ENCODE measurements around the gene RAB5IF. TPM values are rescaled to one million over a fixed set of nuclear protein-coding genes. Genes with fewer than 3 reads are reported as not detected.
A peak's percentile ranks its signal among the peaks of the same experiment; 100 is the strongest.

RAB5IF gene
- total RNA-seq, 1 donor from 2014 or later, result 162 TPM

DNA sequence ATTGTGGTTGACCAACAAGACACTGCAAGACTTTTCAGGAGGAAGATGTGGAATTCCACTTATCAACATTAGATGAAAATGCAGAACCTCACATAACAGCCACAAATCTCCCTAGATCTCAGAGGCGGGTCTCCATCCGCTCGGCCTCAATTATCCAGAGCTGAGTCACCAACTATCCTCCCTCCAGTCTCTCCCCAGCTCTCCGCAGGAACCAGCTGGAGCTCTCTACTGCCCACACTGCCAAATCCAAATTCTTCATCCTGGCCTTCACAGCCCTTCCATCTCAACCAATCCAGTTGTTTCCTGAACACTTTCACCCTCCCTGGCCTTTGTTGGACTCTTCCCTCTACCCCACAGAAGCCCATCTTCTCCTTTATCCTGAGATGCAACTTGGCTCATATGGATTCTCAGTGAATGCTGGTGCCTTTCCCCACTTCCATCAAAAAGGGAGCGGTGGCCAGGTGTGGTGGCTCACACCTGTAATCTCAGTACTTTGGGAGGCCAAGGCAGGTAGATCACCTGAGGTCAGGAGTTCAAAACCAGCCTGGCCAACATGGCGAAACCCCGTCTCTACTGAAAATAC is 35.6 kb upstream of the RAB5IF start:
- H3K4me3 ChIP-seq (ENCODE audit: low read depth, low read length), result no peak overlapping the region
- H3K27me3 ChIP-seq (ENCODE audit: control insufficient read depth, insufficient read depth, low read length), result no peaks in the 10 kb centered on the region
- no peak for DNase-seq (ENCODE audit: low read depth)
- no peaks in the 10 kb centered on the region for H3K36me3 ChIP-seq (ENCODE audit: control insufficient read depth, insufficient read depth, low read length)
- TF ChIP-seq, protein P1, sequence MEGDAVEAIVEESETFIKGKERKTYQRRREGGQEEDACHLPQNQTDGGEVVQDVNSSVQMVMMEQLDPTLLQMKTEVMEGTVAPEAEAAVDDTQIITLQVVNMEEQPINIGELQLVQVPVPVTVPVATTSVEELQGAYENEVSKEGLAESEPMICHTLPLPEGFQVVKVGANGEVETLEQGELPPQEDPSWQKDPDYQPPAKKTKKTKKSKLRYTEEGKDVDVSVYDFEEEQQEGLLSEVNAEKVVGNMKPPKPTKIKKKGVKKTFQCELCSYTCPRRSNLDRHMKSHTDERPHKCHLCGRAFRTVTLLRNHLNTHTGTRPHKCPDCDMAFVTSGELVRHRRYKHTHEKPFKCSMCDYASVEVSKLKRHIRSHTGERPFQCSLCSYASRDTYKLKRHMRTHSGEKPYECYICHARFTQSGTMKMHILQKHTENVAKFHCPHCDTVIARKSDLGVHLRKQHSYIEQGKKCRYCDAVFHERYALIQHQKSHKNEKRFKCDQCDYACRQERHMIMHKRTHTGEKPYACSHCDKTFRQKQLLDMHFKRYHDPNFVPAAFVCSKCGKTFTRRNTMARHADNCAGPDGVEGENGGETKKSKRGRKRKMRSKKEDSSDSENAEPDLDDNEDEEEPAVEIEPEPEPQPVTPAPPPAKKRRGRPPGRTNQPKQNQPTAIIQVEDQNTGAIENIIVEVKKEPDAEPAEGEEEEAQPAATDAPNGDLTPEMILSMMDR (IDR thresholded peaks at IDR 0.05; ENCODE audit: insufficient read depth, low read length, poor library complexity, severe bottlenecking), result no peak

DNA sequence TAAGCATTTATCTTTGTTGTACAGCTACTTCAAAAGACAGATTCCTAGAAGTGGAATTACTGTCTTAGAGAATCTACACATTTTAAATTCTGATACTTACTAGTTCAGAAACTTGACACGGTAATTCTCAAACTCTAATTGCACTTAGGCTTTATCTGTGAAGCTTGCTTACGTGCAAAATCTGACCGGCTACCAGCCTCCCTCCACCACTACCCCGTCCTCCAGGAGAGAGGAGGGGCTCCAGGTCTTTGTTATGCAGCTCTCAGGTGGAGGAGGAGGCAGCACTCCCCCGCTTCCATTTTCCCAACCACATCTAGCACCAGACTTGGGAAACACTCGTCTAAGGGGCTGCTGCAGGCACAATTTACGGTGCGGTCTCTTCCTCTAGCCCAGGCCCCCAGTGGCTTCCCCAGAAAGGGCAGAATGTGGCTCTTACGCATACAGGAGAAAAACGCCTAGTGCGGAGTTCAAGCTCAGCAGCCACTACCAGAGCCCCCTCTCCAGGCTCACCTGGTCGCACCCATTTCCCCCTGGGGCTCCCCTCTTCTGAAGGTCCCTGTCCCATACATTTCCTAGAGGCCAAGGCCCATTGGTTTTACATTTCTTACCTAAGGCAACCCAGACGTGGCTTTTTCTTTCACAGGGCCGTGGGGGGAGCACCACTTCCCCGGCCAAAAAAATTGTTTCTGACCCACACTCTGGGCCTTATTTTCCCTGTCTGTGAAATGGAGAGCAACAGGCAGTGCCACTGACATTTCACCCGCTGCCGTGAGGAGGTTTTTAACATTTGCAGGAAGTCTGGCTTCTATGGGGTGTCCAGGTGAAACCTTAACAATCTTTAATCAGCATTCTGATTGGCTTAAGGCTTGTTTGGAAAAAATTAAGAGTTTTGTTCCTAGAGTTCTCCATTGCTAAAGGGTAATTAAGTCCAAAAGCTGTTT is 33.7 kb upstream of the RAB5IF start:
- Histone ChIP-seq H3K27me3 (ENCODE audit: control insufficient read depth, insufficient read depth, low read length) (no peaks in the 10 kb centered on the region), H3K4me3 (ENCODE audit: low read depth, low read length) (no peak overlapping the region), H3K36me3 (ENCODE audit: control insufficient read depth, insufficient read depth, low read length) (no peaks in the 10 kb centered on the region)
- TF ChIP-seq, protein P1 (IDR thresholded peaks at IDR 0.05; ENCODE audit: insufficient read depth, low read length, poor library complexity, severe bottlenecking), result no peak
- no peak for DNase-seq (ENCODE audit: low read depth)

DNA sequence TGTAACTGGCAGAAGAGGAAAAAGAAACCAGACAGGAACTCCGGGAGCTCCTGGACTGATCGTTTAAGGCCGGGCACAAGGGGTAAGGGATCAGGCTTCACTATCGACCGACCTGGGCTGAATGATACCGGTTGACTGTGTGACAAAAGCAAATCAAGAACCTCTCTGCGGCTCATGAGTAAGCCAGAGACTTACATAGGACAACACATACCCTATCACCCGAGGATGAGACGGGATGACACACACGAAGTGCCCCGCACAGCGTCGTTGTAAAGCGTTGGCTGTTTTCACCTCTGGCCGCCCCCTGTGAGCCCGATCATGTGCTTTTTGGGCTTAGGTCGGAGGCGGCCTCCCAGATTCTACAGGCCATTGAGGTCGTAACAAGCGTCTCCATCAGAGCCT is 32.9 kb upstream of the RAB5IF start:
- Histone ChIP-seq H3K36me3 (ENCODE audit: control insufficient read depth, insufficient read depth, low read length) (no peaks in the 10 kb centered on the region), H3K4me3 (ENCODE audit: low read depth, low read length) (peak overlapping the region; percentile 45), H3K27me3 (ENCODE audit: control insufficient read depth, insufficient read depth, low read length) (no peaks in the 10 kb centered on the region)
- TF ChIP-seq, protein P1 (IDR thresholded peaks at IDR 0.05; ENCODE audit: insufficient read depth, low read length, poor library complexity, severe bottlenecking), result no peak
- no peak for DNase-seq (ENCODE audit: low read depth)

DNA sequence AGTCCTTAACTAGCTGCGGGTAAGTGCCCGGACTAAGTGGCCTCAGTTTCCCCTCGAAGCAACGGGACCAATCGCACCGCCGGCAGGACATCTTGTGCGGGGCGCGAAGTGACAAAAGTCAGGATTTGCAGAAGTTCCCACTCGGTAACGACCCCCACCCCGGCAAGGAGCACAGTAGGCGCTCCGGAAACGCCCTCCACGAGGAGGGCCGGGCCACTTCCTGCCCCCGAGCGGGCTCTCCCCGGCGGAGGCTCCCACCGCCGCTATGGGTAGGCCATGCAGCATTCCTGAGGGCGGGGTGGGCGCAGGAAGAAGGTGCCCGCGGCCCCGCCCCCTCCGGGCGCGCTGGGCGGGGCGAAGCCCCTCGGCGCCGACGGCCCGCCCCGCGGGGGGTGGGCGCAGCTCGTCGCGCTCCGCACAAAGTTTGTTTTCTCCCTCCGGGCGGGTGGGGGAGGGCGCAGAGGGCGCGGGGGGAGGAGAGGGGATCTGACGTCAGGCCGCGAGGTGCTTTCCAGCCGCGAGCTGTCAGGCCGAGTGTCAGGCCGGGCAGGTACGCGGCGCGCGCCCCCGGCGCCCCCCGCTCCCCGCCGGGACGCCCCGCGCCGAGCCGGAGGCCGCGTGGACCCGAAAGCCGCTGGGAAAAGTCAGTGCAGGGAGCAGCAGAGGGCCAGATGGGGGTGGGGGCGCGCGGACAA is 32.3 kb upstream of the RAB5IF start, which contains the start of gene TGIF2:
Gene TGIF2 (plus strand): TSS at position 495 of the 695 bp plus-strand sequence. CDS start 5,178 bp downstream, outside the sequence.
- TF ChIP-seq, protein P1 (IDR thresholded peaks at IDR 0.05; ENCODE audit: insufficient read depth, low read length, poor library complexity, severe bottlenecking), result no peak
- Histone ChIP-seq H3K27me3 (ENCODE audit: control insufficient read depth, insufficient read depth, low read length) (no peaks in the 10 kb centered on the region), H3K4me3 (ENCODE audit: low read depth, low read length) (peak within 1 kb of the TSS; percentile 81), H3K36me3 (ENCODE audit: control insufficient read depth, insufficient read depth, low read length) (no peaks in the 10 kb centered on the region)
- no peak for DNase-seq (ENCODE audit: low read depth)

DNA sequence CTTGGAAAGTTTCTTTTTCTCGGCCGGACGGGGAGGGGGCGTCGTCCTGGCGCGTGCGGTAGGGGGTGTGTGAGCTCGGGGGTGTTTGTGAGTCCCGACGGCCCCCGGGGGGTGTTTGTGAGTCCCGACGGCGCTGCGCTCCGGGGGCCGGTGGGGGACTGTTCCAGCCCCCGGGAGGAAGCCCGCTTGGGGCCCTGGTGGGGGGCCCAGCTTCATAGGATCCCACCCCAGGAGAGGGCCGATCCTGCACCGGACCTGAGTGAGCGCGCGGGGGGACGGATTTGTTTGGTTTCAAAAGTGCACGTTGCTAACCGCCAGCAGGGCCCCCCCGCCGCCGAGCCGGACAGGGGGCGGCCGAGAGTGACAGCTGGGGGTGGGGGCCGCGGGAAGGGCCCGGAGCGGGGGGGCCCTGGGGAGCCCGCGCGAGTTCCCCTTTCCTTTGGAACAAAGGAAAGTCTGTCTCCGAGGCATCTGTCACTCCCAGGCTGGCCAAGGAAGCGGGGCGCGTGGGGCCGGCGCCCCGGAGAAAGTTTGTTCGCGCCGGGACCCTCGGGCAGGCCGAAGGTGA is 31.7 kb upstream of the RAB5IF start:
- TF ChIP-seq, protein P1 (IDR thresholded peaks at IDR 0.05; ENCODE audit: insufficient read depth, low read length, poor library complexity, severe bottlenecking), result no peak
- DNase-seq (ENCODE audit: low read depth), result no peak
- no peaks in the 10 kb centered on the region for H3K27me3 ChIP-seq (ENCODE audit: control insufficient read depth, insufficient read depth, low read length)

More for the DNA sequence above, 31.7 kb upstream of the RAB5IF start:
- H3K4me3 ChIP-seq (ENCODE audit: low read depth, low read length), result peak overlapping the region; percentile 81
- H3K36me3 ChIP-seq (ENCODE audit: control insufficient read depth, insufficient read depth, low read length), result no peaks in the 10 kb centered on the region

Data from kidney epithelial cell (primary cell).